ENCODE measurements around the gene ALKBH4. TPM values are rescaled to one million over a fixed set of nuclear protein-coding genes. Genes with fewer than 3 reads are reported as not detected.

ALKBH4 gene
- total RNA-seq, 4 donors from 2014 or later: 8.7 to 31.3 (median 15.8) TPM

- intact Hi-C loops (cut with DNase I; ENCODE audit: low total_unique reads): no loop called here
- TF ChIP-seq CTCF (IDR thresholded peaks at IDR 0.05) (no peak), POLR2A (IDR thresholded peaks at IDR 0.05) (no peak)
- Histone ChIP-seq H3K27ac (no peak overlapping the region), H3K36me3 (no peaks in the 10 kb centered on the region), H3K4me1 (no peaks in the 10 kb centered on the region), H3K4me3 (no peak overlapping the region), H3K27me3 (no peaks in the 10 kb centered on the region), H3K9me3 (no peaks in the 10 kb centered on the region)
- DNase-seq: no peak
Measured at GRCh38 chr7:102447311-102447710, 17.4 kb downstream of the ALKBH4 start.

- intact Hi-C loops (cut with DNase I; ENCODE audit: low total_unique reads): no loop called here
- H3K27me3 ChIP-seq: no peaks in the 10 kb centered on the region
- TF ChIP-seq POLR2A (IDR thresholded peaks at IDR 0.05) (no peak), CTCF (IDR thresholded peaks at IDR 0.05) (no peak)
- H3K27ac ChIP-seq: no peak overlapping the region
- no peak overlapping the region for H3K4me3 ChIP-seq
- H3K9me3 ChIP-seq: no peaks in the 10 kb centered on the region
- no peaks in the 10 kb centered on the region for H3K4me1 ChIP-seq
- no peaks in the 10 kb centered on the region for H3K36me3 ChIP-seq
- DNase-seq: no peak
Measured at GRCh38 chr7:102446387-102447156, 18.1 kb downstream of the ALKBH4 start.

- no peak for DNase-seq
- Histone ChIP-seq H3K27ac (no peak overlapping the region), H3K9me3 (no peaks in the 10 kb centered on the region), H3K4me1 (no peaks in the 10 kb centered on the region), H3K27me3 (no peaks in the 10 kb centered on the region), H3K36me3 (no peaks in the 10 kb centered on the region), H3K4me3 (no peak overlapping the region)
- intact Hi-C loops (cut with DNase I; ENCODE audit: low total_unique reads): no loop called here
- TF ChIP-seq POLR2A (IDR thresholded peaks at IDR 0.05): no peak
- no peak for TF ChIP-seq CTCF (IDR thresholded peaks at IDR 0.05)
Measured at GRCh38 chr7:102445674-102446071, 19.0 kb downstream of the ALKBH4 start.

GRCh38 chr7:102444961-102445673, 19.5 kb downstream of the ALKBH4 start:
- no peak overlapping the region for H3K27ac ChIP-seq
- H3K9me3 ChIP-seq: no peaks in the 10 kb centered on the region
- no peaks in the 10 kb centered on the region for H3K36me3 ChIP-seq
- intact Hi-C loops (cut with DNase I; ENCODE audit: low total_unique reads): no loop called here
- H3K27me3 ChIP-seq: no peaks in the 10 kb centered on the region
- H3K4me3 ChIP-seq: no peak overlapping the region
- H3K4me1 ChIP-seq: no peaks in the 10 kb centered on the region
- TF ChIP-seq POLR2A (IDR thresholded peaks at IDR 0.05): no peak
- no peak for TF ChIP-seq CTCF (IDR thresholded peaks at IDR 0.05)
- no peak for DNase-seq

All from uterus (tissue), 4 donors.